ELF-1 (cell line): ENCODE data around the gene KRTAP25-1.

Source experiments
- DNase-seq: peaks from one replicate; pipeline ENCODE4 v3.0.0-alpha.2; 2016; ENCODE audit warnings: low read depth, low spot score

The KRTAP25-1 gene, protein sequence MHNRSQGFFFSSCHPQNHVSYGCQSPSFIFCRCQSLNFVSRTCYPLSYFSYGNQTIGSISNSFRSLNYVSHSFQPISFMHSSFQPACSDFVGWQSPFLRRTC

DNA sequence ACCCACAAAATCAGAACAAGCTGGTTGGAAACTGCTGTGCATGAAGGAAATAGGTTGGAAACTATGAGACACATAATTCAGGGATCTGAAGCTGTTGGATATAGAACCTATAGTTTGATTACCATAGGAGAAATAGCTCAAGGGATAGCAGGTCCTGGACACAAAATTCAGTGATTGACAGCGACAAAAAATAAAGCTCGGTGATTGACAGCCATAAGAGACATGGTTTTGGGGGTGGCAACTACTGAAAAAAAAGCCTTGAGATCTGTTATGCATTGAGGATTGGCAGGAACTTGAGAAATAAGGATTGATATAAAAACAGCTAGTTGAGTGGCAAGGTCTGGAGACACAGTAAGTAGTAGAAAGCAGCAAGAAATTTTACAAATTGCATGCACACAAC lies at the start of gene KRTAP25-1:
Gene KRTAP25-1, minus strand, starts transcription at position 300 of the 400 bp plus-strand sequence. Its CDS starts 24 bp downstream, at position 276.
- DNase-seq: no peak

DNA sequence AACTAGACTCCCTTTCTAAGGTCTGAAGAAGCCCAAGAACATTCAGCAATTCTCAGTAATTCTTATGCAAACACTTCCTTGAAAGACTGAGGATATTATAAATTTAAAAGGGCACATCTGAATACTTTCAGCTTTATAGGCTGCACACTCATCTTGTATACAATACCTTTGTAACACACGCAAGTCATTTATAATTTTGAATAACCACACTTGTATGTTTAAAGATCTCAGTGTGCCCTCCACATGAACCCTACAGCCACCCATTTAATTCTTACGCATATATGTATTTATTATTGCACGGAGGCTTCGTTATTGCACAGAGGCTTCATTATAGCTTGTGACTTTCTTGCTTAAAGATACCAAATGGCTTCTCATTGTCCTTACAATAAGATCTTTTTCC lies 49.4 kb upstream of the KRTAP25-1 start:
- no peak for DNase-seq

GRCh38 chr21:30337772-30338171 lies 48.5 kb upstream of the KRTAP25-1 start:
- DNase-seq: no peak

GRCh38 chr21:30337276-30337744 lies 48.0 kb upstream of the KRTAP25-1 start, which contains the start of gene KRTAP27-1:
TSS of gene KRTAP27-1 (minus strand) at chr21:30337694. CDS start at chr21:30337668, 26 bp downstream.
- DNase-seq: no peak

DNA sequence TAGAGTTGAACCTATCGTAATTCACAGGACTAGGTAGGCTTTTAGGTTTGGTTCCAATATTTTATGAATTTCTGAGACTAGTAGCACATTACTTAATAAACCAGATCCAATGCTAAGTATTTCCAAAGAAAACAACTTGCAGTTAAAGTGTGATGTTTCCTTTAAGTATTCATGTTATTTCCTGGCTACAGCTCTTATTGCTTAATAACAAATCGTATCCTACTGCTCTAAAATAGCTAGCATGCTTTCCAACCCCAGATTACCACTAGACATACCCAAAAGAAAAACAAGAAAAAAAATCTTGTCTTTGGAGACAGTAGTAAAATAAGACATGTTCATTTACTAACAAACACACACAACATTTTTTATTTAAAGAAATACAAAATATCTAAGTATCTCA lies 47.3 kb upstream of the KRTAP25-1 start:
- DNase-seq: no peak

DNA sequence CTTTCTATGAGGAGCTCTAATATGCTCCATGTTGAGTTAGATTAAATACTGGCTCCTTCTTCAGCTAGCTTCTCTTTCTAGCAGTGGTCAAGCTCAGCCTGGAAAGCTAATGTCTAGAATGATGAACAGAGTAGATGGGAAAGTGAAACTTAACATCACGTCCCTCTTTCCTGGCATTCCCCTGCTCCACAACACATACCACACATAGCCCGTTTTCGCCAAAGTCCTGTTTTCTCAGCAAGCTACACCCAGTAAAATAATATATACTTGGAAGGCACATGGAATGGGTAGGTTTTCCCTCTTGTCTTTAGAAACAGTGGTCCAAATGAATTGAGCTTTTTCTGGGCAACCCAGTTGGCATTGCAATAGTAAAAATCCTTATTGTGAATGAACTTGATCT lies 44.4 kb upstream of the KRTAP25-1 start:
- DNase-seq: no peak

DNA sequence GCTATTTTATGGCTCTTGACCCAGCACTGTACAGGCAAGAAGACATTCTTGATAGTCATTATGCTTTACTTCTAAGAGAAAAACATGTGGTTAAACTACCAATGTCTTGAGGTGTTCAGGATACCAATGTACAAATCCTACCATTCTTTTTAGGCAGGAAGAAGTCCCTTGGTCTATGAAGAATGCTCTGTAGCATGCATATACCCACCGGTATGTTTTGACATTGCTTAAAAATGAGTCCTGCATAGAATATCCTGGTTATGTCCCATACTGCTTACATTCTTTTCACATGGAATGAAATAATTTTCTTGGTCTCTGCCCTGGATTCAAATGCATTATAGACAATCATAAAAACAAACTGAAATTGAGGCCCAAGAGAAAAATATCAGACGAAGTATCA lies 43.4 kb upstream of the KRTAP25-1 start:
- DNase-seq: no peak

GRCh38 chr21:30329203-30329875 lies 40.0 kb upstream of the KRTAP25-1 start:
- no peak for DNase-seq

- no peak for DNase-seq
Measured at GRCh38 chr21:30326390-30326789, 37.1 kb upstream of the KRTAP25-1 start.

GRCh38 chr21:30320215-30320614 lies 30.9 kb upstream of the KRTAP25-1 start, which contains the start of gene KRTAP26-1:
TSS of gene KRTAP26-1 (minus strand) at chr21:30320315. CDS start at chr21:30320035, 280 bp downstream.
- DNase-seq: no peak

GRCh38 chr21:30315701-30316100 lies 26.4 kb upstream of the KRTAP25-1 start:
- DNase-seq: no peak

GRCh38 chr21:30306884-30307283 lies 17.6 kb upstream of the KRTAP25-1 start:
- no peak for DNase-seq

DNA sequence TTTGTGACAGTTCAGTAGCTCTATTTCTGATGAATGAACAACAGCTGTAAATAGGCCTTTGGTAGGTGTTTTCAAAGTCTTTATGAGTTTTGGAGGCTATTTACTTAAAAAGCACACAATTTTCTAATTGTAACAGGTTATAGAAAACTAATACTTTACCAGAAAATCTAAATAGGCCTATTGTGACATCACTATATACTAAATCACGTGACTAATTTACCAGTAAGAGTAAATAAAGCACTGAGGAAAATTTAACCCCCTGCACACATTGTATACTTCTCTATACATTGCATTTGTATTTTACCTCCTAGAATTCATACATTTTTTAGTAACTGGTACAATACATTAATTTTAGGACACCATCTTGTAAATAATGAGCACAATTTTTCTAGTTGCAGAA lies 15.8 kb upstream of the KRTAP25-1 start:
- DNase-seq: no peak

- DNase-seq: no peak
Measured at GRCh38 chr21:30282850-30283249, 6.5 kb downstream of the KRTAP25-1 start, which contains the start of gene KRTAP24-1. TSS of gene KRTAP24-1 (minus strand) at chr21:30282950. CDS start at chr21:30282932, 18 bp downstream.

DNA sequence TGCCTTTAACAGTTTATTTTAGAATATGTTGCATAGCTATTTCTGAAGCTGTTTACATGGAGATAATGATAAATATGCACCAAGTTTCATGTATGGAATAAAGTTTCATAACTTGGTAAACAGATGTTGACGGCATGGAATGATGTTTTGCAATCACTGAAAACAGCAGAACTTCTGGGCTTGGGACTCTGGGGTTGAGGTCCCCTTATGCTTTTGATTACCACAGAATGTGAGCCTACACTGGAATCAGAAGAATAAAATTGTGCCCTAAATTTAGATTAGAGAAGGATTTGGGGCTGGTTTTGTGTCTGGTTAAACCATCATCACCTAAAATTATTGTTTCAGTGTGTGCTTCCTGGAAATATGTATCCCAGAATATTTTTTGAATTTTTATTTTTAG lies 17.7 kb downstream of the KRTAP25-1 start:
- DNase-seq: no peak

DNA sequence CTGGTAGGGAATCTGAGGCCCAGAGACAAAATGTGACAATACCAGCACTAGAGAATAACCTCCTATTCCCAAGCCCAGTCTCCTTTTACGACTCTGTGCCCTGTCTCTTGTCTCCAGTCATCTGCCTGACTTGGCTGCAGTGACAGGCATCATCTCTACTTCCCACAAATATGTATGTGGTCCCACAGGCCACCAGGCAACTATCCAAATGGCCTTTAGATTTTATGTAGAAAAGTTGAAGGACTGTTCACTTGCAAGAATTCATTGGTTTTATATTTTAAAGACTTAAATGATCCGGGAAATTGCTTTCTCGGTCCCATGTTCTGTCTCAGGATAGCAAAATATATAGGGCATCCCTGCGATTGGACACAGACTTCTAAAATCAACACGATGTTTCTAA lies 18.2 kb downstream of the KRTAP25-1 start:
- no peak for DNase-seq

DNA sequence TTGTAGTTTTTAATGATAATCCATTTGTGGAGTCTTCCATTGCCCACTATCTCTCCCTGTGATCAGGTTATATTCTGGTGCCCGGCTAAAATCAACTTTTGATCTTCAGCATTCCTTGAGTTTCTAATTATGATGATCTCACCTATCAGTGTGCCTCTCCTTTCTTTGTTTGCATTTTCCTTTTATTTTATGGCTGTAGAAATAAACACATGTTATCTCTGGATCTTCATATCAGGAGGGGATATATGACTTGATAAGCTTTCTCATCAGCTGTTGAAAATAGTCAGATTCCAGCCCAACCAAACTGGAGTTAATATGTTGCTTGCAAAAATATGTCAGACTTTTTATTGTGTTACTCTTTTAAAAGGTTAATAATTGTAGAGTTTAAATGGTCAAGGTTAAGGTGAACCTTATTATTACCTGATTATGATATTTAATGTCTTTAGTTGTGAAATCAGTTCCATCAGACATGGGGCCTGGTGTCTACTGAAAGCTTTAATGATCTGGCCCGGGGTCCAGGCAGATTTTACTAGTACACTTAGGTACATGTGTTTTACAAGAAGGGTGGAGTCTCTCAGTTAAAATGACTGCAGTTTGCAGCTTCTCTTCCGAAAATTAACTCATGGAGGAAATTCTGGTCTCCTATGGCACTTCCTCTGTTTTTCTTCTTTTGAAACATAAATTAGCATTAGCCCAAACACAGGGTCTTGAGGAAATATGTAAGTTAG lies 19.3 kb downstream of the KRTAP25-1 start:
- no peak for DNase-seq

- DNase-seq: no peak
Measured at GRCh38 chr21:30268608-30269197, 20.6 kb downstream of the KRTAP25-1 start.

DNA sequence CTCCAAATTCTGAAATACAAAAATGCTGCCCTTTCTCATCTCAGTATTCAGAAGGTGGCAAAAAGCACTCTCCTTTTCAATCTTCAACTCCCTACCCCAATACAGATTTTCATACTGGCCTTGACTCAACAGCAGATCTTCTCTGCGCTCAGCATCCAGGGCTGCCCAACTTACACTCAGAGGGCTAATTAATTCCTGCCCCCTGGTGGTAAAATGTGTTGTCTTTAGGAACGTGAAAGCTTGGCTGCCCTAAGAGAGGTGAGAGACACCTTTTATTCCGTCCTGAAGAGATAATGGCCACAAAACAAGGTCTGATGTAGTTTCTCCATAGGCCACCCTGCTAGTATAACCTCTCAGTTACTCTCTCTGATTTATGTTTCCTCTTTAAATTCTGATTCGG lies 31.5 kb downstream of the KRTAP25-1 start:
- no peak for DNase-seq

- DNase-seq: no peak
Measured at GRCh38 chr21:30256100-30256499, 33.2 kb downstream of the KRTAP25-1 start.

DNA sequence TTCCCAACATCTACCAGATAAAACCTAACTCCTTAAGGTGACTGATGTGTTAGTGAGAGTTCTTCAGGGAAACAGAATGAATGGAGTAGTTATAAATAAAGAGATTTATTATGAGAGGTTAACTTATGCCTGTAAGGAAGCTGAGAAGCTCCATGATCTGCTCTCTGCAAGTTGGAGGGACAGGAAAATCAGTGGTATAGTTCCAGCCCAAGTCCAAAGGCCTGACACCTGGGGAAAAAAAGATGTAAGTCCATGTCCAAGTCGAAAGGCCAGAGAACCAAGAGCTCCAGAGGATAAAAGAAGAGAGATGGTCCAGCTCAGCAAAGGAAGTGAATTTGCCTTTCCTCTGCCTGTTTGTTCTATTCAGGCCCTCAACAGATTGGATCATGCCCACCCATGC lies 33.6 kb downstream of the KRTAP25-1 start:
- DNase-seq: no peak

- no peak for DNase-seq
Measured at GRCh38 chr21:30251781-30252180, 37.5 kb downstream of the KRTAP25-1 start.
